HCT116 (cell line): Measurements from ENCODE around the gene CDC45. TPM values are rescaled to one million over a fixed set of nuclear protein-coding genes. Genes with fewer than 3 reads are reported as not detected.

Experiments used
- ATAC-seq: fragments of 200-7000 bp; cut with Tn5 transposase; 2 replicates; pipeline ENCODE4 v1.9.1; 2020; ENCODE audit warnings: mild to moderate bottlenecking, moderate library complexity
- BruUV-seq: library from RNA; stranded (reverse); fragments of 400-500 nt; replicated peaks from 2 replicates; lab custom pipeline; 2021; lab: Mats Ljungman, UMichigan
- CTCF ChIA-PET: fragments of 300-600 bp; sonication (Branson Sonifier 250); formaldehyde crosslinking; loops from one replicate; lab custom pipeline; 2021; ENCODE audit warnings: antibody characterized with exemption; lab: Charles Lee
- POLR2A ChIA-PET: fragments of 300-600, 350-600 bp; sonication (Branson Sonifier 250); formaldehyde crosslinking; loops from one replicate; lab custom pipeline; 2021; ENCODE audit warnings: antibody characterized with exemption; lab: Charles Lee
- RAD21 ChIA-PET, 2 experiments: fragments of 300-600 bp; sonication (Branson Sonifier 250); formaldehyde crosslinking; loops; one replicate each; lab custom pipeline; 2023; ENCODE audit warnings: low total read pairs in 2 of 2; ENCODE audit not compliant: uncharacterized antibody in 2 of 2, unreplicated experiment in 2 of 2, low non-redundant PET in 1 of 2; lab: Charles Lee
- DNase-seq: peaks from one replicate; pipeline ENCODE4 v3.0.0-alpha.2; 2010; ENCODE audit warnings: low read depth, low spot score
- H2AFZ ChIP-seq: fragments of 200-600 bp; shearing (Covaris generic), sonication (generic); 2 replicates; pipeline ENCODE4 v1.6.1; 2017; ENCODE audit warnings: low read depth, mixed run types, mixed read lengths, antibody characterized with exemption, low read length; ENCODE audit not compliant: poor library complexity, severe bottlenecking
- H3K27ac ChIP-seq: 2 replicates; pipeline ENCODE4 v1.5.1; 2012; ENCODE audit warnings: low read depth, low read length
- H3K27me3 ChIP-seq: fragments of 200-600 bp; sonication (generic); 2 replicates; pipeline ENCODE4 v1.6.1; 2016; ENCODE audit warnings: mixed run types, low read length, mixed read lengths; ENCODE audit not compliant: insufficient read depth
- H3K36me3 ChIP-seq, 2 experiments: fragments of 200-500 bp in 1 of 2; fragments of 200-600 bp in 1 of 2; sonication (Bioruptor generic) in 1 of 2; sonication (generic) in 1 of 2; 2 replicates each; pipeline versions ENCODE4 v1.5.1 to v1.6.1; 2014 to 2016; ENCODE audit warnings: low read length in 2 of 2, inconsistent platforms in 1 of 2, mixed read lengths in 1 of 2, mixed run types in 1 of 2; ENCODE audit not compliant: insufficient read depth in 2 of 2, control insufficient read depth in 1 of 2
- H3K4me1 ChIP-seq, 2 experiments: fragments of 200-600 bp in 1 of 2; sonication (generic) in 1 of 2; 2 replicates each; pipeline versions ENCODE4 v1.5.1 to v1.6.1; 2012 to 2017; ENCODE audit warnings: low read length in 2 of 2, inconsistent platforms in 1 of 2, mild to moderate bottlenecking in 1 of 2, mixed read lengths in 1 of 2, mixed run types in 1 of 2, moderate library complexity in 1 of 2; ENCODE audit not compliant: insufficient read depth in 2 of 2, control insufficient read depth in 1 of 2
- H3K4me2 ChIP-seq: fragments of 200-600 bp; sonication (generic); 2 replicates; pipeline ENCODE4 v1.6.1; 2017; ENCODE audit warnings: mixed run types, low read length, mixed read lengths
- H3K4me3 ChIP-seq, 2 experiments: fragments of 200-600 bp in 1 of 2; sonication (generic) in 1 of 2; replicated peaks in 1 of 2; 2 replicates each; pipeline ENCODE4 v1.5.1; 2011 to 2016; ENCODE audit warnings: low read length in 2 of 2, control low read depth in 1 of 2, low read depth in 1 of 2, mild to moderate bottlenecking in 1 of 2, mixed read lengths in 1 of 2, mixed run types in 1 of 2
- H3K79me2 ChIP-seq: fragments of 200-600 bp; sonication (generic); 2 replicates; pipeline ENCODE4 v1.6.1; 2017; ENCODE audit warnings: mild to moderate bottlenecking, mixed run types, low read length, moderate library complexity, mixed read lengths; ENCODE audit not compliant: insufficient read depth
- H3K9ac ChIP-seq: fragments of 200-600 bp; sonication (generic); 2 replicates; pipeline ENCODE4 v1.6.1; 2016; ENCODE audit warnings: low read length, mixed read lengths
- H3K9me2 ChIP-seq: fragments of 200-600 bp; sonication (generic), shearing (Covaris generic); 2 replicates; pipeline ENCODE4 v1.6.1; 2017; ENCODE audit warnings: mixed run types, mild to moderate bottlenecking, moderate library complexity; ENCODE audit not compliant: insufficient read depth
- H3K9me3 ChIP-seq, 2 experiments: fragments of 200-500 bp in 1 of 2; fragments of 200-600 bp in 1 of 2; sonication (Bioruptor generic) in 1 of 2; sonication (generic) in 1 of 2; 2 replicates each; pipeline ENCODE4 v1.6.1; 2014 to 2017; ENCODE audit warnings: low read length in 2 of 2, mixed read lengths in 2 of 2, inconsistent platforms in 1 of 2, low read depth in 1 of 2, mild to moderate bottlenecking in 1 of 2, mixed run types in 1 of 2, moderate library complexity in 1 of 2; ENCODE audit not compliant: control insufficient read depth in 1 of 2, insufficient read depth in 1 of 2
- H4K20me1 ChIP-seq: fragments of 200-600 bp; sonication (generic), shearing (Covaris generic); 2 replicates; pipeline ENCODE4 v1.6.1; 2017; ENCODE audit warnings: mixed run types, mild to moderate bottlenecking, moderate library complexity; ENCODE audit not compliant: insufficient read depth
- CBX3 ChIP-seq: IDR thresholded peaks from 2 replicates; pipeline ENCODE4 v1.6.1; 2012; ENCODE audit warnings: low read depth
- CEBPB ChIP-seq: IDR thresholded peaks from 2 replicates; pipeline ENCODE4 v1.6.1; 2012; ENCODE audit warnings: low read depth
- EGR1 ChIP-seq: IDR thresholded peaks from 2 replicates; pipeline ENCODE4 v1.6.1; 2012; ENCODE audit warnings: low read depth
- ELF1 ChIP-seq: IDR thresholded peaks from 2 replicates; pipeline ENCODE4 v1.6.1; 2012; ENCODE audit warnings: low read depth, borderline replicate concordance
- EZH2 ChIP-seq: fragments of 200-600 bp; sonication (generic); IDR thresholded peaks from 2 replicates; pipeline ENCODE4 v1.6.1; 2017; ENCODE audit warnings: antibody characterized with exemption, mixed run types
- EZH2phosphoT487 ChIP-seq: fragments of 200-600 bp; IDR thresholded peaks from 2 replicates; pipeline ENCODE4 v1.6.1; 2018; ENCODE audit warnings: antibody characterized with exemption, borderline replicate concordance
- FOSL1 ChIP-seq: IDR thresholded peaks from 2 replicates; pipeline ENCODE4 v1.6.1; 2012; ENCODE audit warnings: low read depth
- JUND ChIP-seq: IDR thresholded peaks from 2 replicates; pipeline ENCODE4 v1.6.1; 2012
- POLR2A ChIP-seq: IDR thresholded peaks from 2 replicates; pipeline ENCODE4 v1.7.0; 2011; ENCODE audit warnings: borderline replicate concordance; ENCODE audit not compliant: insufficient read depth, insufficient read length; ENCODE audit errors: extremely low read depth
- POLR2AphosphoS5 ChIP-seq: IDR thresholded peaks from 2 replicates; pipeline ENCODE4 v1.6.1; 2011; ENCODE audit warnings: mild to moderate bottlenecking, low read depth, low read length, moderate library complexity
- RAD21 ChIP-seq: IDR thresholded peaks from 2 replicates; pipeline ENCODE4 v1.6.1; 2012; ENCODE audit warnings: low read depth, mild to moderate bottlenecking
- SIN3A ChIP-seq: IDR thresholded peaks from 2 replicates; pipeline ENCODE4 v1.6.1; 2012; ENCODE audit warnings: low read depth
- SRF ChIP-seq: IDR thresholded peaks from 2 replicates; pipeline ENCODE4 v1.6.1; 2012; ENCODE audit warnings: low read depth
- TCF7L2 ChIP-seq: IDR thresholded peaks from 2 replicates; pipeline ENCODE4 v1.7.0; 2011; ENCODE audit warnings: borderline replicate concordance, inconsistent platforms; ENCODE audit not compliant: insufficient read depth, insufficient read length; ENCODE audit errors: extremely low read depth
- YY1 ChIP-seq: IDR thresholded peaks from 2 replicates; pipeline ENCODE4 v1.6.1; 2011; ENCODE audit warnings: low read length, low read depth, moderate library complexity, mild to moderate bottlenecking; ENCODE audit not compliant: insufficient replicate concordance; ENCODE audit errors: extremely low read depth
- ZFX ChIP-seq: fragments of 450-650 bp; IDR thresholded peaks from 2 replicates; pipeline ENCODE4 v1.6.1; 2017
- ZNF274 ChIP-seq: fragments of 200-500 bp; sonication (Bioruptor generic); IDR thresholded peaks from 2 replicates; pipeline ENCODE4 v1.6.1; 2014; ENCODE audit warnings: mild to moderate bottlenecking, low read depth, low read length, inconsistent platforms
- intact Hi-C: fragments of 100-400 bp; cut with micrococcal nuclease; formaldehyde crosslinking; loops from 2 replicates; pipeline ENCODE4 v1.10.0; 2022
- total RNA-seq: library from RNA; stranded (reverse); gene quantifications from one replicate; pipeline ENCODE4 v1.2.1, GENCODE V29; 2021; ENCODE audit not compliant: unreplicated experiment
- TF ChIP-seq, protein P1 (sequence below): IDR thresholded peaks from 2 replicates; pipeline ENCODE4 v1.6.1; 2012; ENCODE audit warnings: low read depth
- TF ChIP-seq, protein P2 (sequence below): IDR thresholded peaks from 2 replicates; pipeline ENCODE4 v1.6.1; 2011; ENCODE audit warnings: mild to moderate bottlenecking, low read length, moderate library complexity; ENCODE audit not compliant: insufficient replicate concordance; ENCODE audit errors: extremely low read depth

CDC45 gene
- total RNA-seq, 1 experiment from 2014 or later, result 43.4 TPM

DNA sequence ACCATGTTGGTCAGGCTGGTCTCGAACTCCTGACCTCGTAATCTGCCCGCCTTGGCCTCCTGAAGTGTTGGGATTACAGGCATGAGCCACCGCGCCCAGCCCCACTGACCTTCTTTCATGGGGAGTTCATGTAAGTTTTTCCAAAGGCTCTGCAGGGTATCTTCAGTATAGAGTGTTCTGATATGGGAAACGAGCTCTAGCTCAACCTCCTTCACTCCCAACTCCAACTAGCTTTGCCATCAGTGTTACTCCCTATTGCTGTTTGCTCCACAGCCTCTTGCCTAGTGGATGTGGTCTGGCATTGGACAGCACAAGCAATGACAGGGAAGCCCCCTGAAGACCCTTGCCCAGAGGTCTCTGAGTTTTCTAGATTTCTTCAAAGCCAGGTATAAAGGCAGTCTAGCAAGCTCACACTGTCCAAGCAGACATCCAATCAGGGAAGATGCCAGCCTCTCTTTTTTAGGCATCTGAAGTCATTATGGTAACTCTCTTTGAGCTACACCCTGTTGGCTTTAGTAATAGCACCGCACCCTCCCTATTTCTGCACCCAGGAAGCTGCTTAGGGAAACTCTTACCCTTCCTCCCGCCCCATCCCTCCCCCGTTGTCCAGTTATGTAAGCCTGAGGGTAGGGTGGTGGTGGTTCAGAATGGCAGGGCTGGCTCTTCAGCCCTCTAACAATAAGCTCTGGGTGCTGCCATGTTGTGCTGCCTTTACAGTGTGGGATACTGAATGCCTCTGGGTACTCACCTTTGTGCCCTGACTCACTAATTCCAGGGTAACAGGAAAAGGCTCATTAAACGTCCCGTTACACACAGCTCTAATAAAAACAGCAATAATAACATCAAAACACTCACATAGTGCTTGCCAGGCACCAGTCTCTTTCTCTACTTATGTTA lies 85.9 kb downstream of the CDC45 start (continued):
- TF ChIP-seq EZH2phosphoT487 (no peak), POLR2AphosphoS5 (no peak), FOSL1 (no peak), SRF (no peak), POLR2A (no peak), JUND (no peak)

DNA sequence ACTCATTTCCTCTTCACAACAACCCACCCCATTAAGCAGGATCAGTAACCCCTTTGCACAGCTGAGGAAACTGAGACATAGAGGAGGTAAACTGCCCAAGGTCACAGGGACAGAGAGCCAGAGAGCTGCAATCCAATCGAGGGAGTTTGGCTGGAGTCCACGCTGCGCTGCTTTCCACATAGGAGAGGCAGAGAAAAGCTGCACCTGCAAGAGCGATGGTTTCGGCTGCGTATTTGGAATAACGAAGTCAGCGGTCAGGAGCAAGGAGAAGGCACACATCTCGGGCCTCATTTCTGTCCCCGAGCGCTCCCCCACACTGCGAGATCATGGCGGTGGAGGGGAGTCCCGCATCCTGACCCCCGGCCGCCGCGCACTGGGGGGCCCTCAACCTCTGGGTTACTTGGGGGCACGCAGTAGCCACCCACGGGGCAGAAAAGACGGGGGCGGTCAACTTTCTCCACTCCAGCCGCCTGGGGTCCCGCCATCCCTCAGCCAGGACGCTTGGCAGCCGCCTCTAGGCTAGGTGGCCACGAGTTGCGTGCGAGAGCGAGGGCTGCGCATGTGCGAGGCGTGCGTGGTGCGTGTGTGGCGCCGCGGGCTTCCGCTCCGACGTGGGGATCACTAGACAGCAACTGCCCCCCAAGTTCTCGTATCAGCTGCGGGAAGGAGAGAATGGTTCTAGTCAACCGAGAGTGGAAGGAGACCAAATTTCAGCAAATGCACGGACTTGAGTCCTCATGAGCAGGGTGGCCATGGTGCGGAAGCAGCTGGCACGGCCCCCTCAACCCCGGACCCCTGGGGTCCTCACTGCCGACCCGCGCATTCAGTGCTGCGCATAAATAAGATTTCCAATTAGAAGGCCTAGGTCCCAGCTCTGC lies 86.8 kb downstream of the CDC45 start:
- ATAC-seq (no peak), DNase-seq (no peak)
- no peaks in the 10 kb centered on the region for H4K20me1 ChIP-seq
- ChIA-PET POLR2A (interaction anchor here (1.5 kb wide), 1 partner anchor 12 kb away, joined by 3 read pairs; no protein-coding TSS in a partner anchor), CTCF (no interaction called here), RAD21 (no interaction called here)
- no peak overlapping the region for H3K4me3 ChIP-seq
- H3K36me3 ChIP-seq, result no peaks in the 10 kb centered on the region
- intact Hi-C loops, result no loop called here
- no TSS peak for BruUV-seq
- H3K9ac ChIP-seq, result no peak overlapping the region
- H3K9me3 ChIP-seq, result no peaks in the 10 kb centered on the region
- H3K79me2 ChIP-seq, result no peaks in the 10 kb centered on the region
- no peaks in the 10 kb centered on the region for H3K9me2 ChIP-seq
- H3K27ac ChIP-seq, result no peak overlapping the region
- H3K4me2 ChIP-seq, result no peak overlapping the region
- H3K4me1 ChIP-seq, result peaks cover 0 to 3% of the 10 kb centered on the region in 2 experiments; a peak in 1 of 4 replicates
- H3K27me3 ChIP-seq, result no peaks in the 10 kb centered on the region
- H2AFZ ChIP-seq, result no peak overlapping the region
- TF ChIP-seq ELF1 (no peak), RAD21 (no peak), ZNF274 (no peak), EGR1 (no peak), EZH2 (no peak), CEBPB (no peak), POLR2AphosphoS5 (no peak), YY1 (no peak), ZFX (no peak), SIN3A (no peak), CBX3 (no peak), TCF7L2 (no peak)
- TF ChIP-seq, protein P1, sequence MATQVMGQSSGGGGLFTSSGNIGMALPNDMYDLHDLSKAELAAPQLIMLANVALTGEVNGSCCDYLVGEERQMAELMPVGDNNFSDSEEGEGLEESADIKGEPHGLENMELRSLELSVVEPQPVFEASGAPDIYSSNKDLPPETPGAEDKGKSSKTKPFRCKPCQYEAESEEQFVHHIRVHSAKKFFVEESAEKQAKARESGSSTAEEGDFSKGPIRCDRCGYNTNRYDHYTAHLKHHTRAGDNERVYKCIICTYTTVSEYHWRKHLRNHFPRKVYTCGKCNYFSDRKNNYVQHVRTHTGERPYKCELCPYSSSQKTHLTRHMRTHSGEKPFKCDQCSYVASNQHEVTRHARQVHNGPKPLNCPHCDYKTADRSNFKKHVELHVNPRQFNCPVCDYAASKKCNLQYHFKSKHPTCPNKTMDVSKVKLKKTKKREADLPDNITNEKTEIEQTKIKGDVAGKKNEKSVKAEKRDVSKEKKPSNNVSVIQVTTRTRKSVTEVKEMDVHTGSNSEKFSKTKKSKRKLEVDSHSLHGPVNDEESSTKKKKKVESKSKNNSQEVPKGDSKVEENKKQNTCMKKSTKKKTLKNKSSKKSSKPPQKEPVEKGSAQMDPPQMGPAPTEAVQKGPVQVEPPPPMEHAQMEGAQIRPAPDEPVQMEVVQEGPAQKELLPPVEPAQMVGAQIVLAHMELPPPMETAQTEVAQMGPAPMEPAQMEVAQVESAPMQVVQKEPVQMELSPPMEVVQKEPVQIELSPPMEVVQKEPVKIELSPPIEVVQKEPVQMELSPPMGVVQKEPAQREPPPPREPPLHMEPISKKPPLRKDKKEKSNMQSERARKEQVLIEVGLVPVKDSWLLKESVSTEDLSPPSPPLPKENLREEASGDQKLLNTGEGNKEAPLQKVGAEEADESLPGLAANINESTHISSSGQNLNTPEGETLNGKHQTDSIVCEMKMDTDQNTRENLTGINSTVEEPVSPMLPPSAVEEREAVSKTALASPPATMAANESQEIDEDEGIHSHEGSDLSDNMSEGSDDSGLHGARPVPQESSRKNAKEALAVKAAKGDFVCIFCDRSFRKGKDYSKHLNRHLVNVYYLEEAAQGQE, result no peak
- TF ChIP-seq, protein P2, sequence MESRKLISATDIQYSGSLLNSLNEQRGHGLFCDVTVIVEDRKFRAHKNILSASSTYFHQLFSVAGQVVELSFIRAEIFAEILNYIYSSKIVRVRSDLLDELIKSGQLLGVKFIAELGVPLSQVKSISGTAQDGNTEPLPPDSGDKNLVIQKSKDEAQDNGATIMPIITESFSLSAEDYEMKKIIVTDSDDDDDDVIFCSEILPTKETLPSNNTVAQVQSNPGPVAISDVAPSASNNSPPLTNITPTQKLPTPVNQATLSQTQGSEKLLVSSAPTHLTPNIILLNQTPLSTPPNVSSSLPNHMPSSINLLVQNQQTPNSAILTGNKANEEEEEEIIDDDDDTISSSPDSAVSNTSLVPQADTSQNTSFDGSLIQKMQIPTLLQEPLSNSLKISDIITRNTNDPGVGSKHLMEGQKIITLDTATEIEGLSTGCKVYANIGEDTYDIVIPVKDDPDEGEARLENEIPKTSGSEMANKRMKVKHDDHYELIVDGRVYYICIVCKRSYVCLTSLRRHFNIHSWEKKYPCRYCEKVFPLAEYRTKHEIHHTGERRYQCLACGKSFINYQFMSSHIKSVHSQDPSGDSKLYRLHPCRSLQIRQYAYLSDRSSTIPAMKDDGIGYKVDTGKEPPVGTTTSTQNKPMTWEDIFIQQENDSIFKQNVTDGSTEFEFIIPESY, result no peak
